Ovary (tissue), 9 donors: Measurements from ENCODE around the gene RMDN2. TPM values are rescaled to one million over a fixed set of nuclear protein-coding genes. Genes with fewer than 3 reads are reported as not detected.
"Not testable (repeated sequence)": the region's sequence is repeated elsewhere in the genome, so short reads cannot be mapped to it uniquely, and the experiment has no call there.

Experiments
- DNase-seq, 5 donors: peaks; one replicate each; pipeline ENCODE4 v3.0.0-alpha.2; 2019 to 2020
- H3K27ac ChIP-seq, 2 donors: fragments of 200-600 bp; one replicate each; pipeline versions ENCODE4 v1.5.1 to v1.8.0; 2019 to 2022
- H3K27me3 ChIP-seq: fragments of 200-600 bp; one replicate; pipeline ENCODE4 v1.8.0; 2022
- H3K36me3 ChIP-seq: fragments of 200-600 bp; sonication (generic); one replicate; pipeline ENCODE4 v1.5.1; 2019
- H3K4me1 ChIP-seq: one replicate; pipeline ENCODE4 v1.8.1; 2013; ENCODE audit warnings: mild to moderate bottlenecking, moderate library complexity; ENCODE audit not compliant: insufficient read depth
- H3K4me3 ChIP-seq: fragments of 200-600 bp; sonication (generic); one replicate; pipeline ENCODE4 v1.5.1; 2017
- H3K9me3 ChIP-seq, 2 donors: fragments of 200-600 bp in 1 of 2; sonication (generic) in 1 of 2; one replicate each; pipeline versions ENCODE4 v1.5.1 to v1.8.1; 2013 to 2019; ENCODE audit warnings: mild to moderate bottlenecking in 1 of 2, moderate library complexity in 1 of 2
- CTCF ChIP-seq, 3 donors: fragments of 450-650 bp in 2 of 3; fragments of 200-600 bp in 1 of 3; IDR thresholded peaks; one replicate each; pipeline versions ENCODE4 v1.5.1 to v1.8.0; 2016 to 2022; ENCODE audit warnings: antibody characterized with exemption in 3 of 3, mild to moderate bottlenecking in 1 of 3
- EP300 ChIP-seq: sonication (generic); formaldehyde crosslinking; IDR thresholded peaks from one replicate; pipeline ENCODE4 v1.6.1; 2017; ENCODE audit warnings: antibody characterized with exemption
- POLR2A ChIP-seq: fragments of 450-650 bp; IDR thresholded peaks from one replicate; pipeline ENCODE4 v1.6.1; 2017; ENCODE audit warnings: antibody characterized with exemption, mild to moderate bottlenecking, moderate library complexity
- WGBS, 3 donors: extraction: QIAGEN DNeasy Blood & Tissue Kit in 1 of 3; methylation state at CpG; one replicate each; pipeline versions ENCODE4 v1.1.5 to v1.1.7; 2013 to 2017; 5-methylcytosine and 5-hydroxymethylcytosine counted together
- intact Hi-C, 4 donors: fragments of 100-400 bp; cut with DNase I; formaldehyde crosslinking; loops; one replicate each; pipeline versions ENCODE4 v1.11.0 to v1.15.1; 2022 to 2023
- polyA plus RNA-seq, 2 donors: library from polyadenylated mRNA; stranded (reverse); fragments of 200-250 nt in 1 of 2; fragments of 350-450 nt in 1 of 2; fragmentation: Illumina TruSeq in 1 of 2; extraction: RNeasy Lipid Tissue Mini Kit (QIAGEN cat#74804) in 1 of 2; gene quantifications; one replicate each; pipeline ENCODE4 v1.2.3, GENCODE V29; 2013 to 2014
- total RNA-seq, 7 donors: library from RNA; depleted of rRNA in 2 of 7; stranded (reverse); fragments of >200 nt in 2 of 7; fragmentation: NEBNext Ultra II Directional in 3 of 7; extraction: Animal tissue kit (Norgen Biotek cat#: 25700) in 3 of 7; gene quantifications; one replicate each; pipeline versions ENCODE4 v1.1.0 to v1.2.4, GENCODE V29; 2016 to 2023
- donor health status: DM: no; HTN: no; CAD: no; lungs with moderate emphysema.
- donor health status: DM: no; HTN: no; CAD: no.
- donor health status: Bipolar disorder and iron deficiency.
- donor health status: DM: yes; HTN: yes; CAD: no.
- donor health status: DM: no; HTN: no; CAD: no.
- donor health status: DM: yes; HTN: yes; CAD: no.

RMDN2 gene
- total and polyA plus RNA-seq, 9 donors = 4.7 to 60.9 (median 6.4) TPM

DNA sequence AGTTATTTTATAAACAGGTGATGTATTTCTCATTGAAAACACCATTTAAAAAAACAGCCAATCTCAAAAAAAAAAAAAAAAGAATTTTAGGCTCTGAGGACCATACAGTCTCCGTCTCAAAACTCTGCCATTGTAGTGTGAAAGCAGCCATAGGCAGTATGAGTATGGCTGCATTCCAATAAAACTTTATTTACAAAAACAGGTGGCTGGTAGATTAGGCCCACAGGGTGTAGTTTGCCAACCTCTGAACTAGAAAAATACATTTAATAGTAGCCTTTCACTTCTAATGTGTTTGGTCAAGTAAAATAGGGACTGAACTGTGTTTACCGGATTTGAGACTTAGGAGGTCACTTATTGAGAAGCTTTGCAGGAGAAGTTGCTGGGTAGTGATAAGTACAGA lies 19.2 kb downstream of the RMDN2 start:
- intact Hi-C loops = no loop called here
- no peaks in the 10 kb centered on the region for H3K27me3 ChIP-seq
- WGBS, 3 donors = 93 to 96% (median 95%) methylated on average over 2 of the region's 2 CpGs
- TF ChIP-seq CTCF (IDR thresholded peaks at IDR 0.05) (no peak), EP300 (no peak)
- DNase-seq = no peak
- H3K36me3 ChIP-seq = no peaks in the 10 kb centered on the region
- H3K9me3 ChIP-seq = no peaks in the 10 kb centered on the region
- H3K4me3 ChIP-seq = no peak overlapping the region
- no peaks in the 10 kb centered on the region for H3K4me1 ChIP-seq
- H3K27ac ChIP-seq = no peak overlapping the region

GRCh38 chr2:37947306-37947705 lies 22.2 kb downstream of the RMDN2 start:
- Histone ChIP-seq H3K9me3 (no peaks in the 10 kb centered on the region), H3K4me1 (no peaks in the 10 kb centered on the region), H3K4me3 (no peak overlapping the region), H3K27ac (no peak overlapping the region), H3K27me3 (no peaks in the 10 kb centered on the region), H3K36me3 (no peaks in the 10 kb centered on the region)
- DNase-seq = no peak
- intact Hi-C loops = no loop called here
- TF ChIP-seq POLR2A (no peak), EP300 (no peak), CTCF (IDR thresholded peaks at IDR 0.05) (no peak)
- 97 to 99% (median 98%) methylated on average over 1 of the region's 1 CpG for WGBS, 3 donors

DNA sequence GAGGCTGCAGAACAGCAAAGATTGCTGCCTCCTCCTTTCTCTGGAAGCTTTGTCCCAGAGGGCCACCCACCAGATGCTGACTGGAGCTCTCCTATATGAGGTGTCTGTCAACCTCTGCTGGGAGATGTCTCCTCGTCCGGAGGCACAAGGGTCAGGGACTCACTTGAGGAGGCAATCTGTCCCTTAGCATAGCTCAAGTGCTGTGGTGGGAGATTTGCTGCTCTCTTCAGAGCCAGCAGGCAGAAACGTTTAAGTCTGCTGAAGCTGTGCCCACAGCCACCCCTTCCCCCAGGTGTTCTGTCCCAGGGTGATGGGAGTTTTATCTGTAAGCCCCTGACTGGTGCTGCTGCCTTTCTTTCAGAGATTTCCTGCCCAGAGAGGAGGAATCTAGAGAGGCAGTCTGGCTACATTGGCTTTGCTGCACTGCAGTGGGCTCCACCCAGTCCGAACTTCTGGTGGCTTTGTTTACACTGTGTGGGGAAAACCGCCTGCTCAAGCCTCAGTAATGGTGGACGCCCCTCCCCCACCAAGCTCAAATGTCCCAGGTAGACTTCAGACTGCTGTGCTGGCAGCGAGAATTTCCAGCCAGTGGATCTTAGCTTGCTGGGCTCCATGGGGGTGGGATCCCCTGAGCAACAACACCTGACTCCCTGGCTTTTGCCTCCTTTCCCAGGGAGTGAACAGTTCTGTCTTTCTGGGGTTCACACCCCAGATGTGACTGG lies 37.1 kb downstream of the RMDN2 start:
- H3K4me1 ChIP-seq, H3K27me3 ChIP-seq, H3K4me3 ChIP-seq, H3K27ac ChIP-seq, H3K36me3 ChIP-seq, DNase-seq, intact Hi-C loops, H3K9me3 ChIP-seq: not testable (repeated sequence)
- 83 to 86% (median 85%) methylated on average over 7 of the region's 7 CpGs for WGBS, 3 donors

DNA sequence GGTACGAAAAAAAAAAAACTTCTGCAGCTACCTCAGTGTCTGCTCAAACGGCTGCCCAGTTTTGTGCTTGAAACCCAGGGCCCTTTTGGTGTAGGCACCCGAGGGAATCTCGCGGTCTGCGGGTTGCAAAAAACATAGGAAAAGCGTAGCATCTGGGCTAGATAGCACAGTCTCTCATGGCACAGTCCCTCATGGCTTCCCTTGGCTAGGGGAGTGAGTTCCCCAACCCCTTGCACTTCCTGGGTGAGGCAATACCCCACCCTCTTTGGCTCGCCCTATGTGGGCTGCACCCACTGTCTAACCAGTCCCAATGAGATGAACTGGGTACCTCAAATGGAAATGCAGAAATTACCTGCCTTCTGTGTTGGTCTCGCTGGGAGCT lies 37.6 kb downstream of the RMDN2 start:
- H3K27me3 ChIP-seq = not testable (repeated sequence)

GRCh38 chr2:37963901-37964300 lies 38.8 kb downstream of the RMDN2 start:
- intact Hi-C loops, H3K36me3 ChIP-seq, H3K27me3 ChIP-seq, H3K27ac ChIP-seq, H3K4me3 ChIP-seq, DNase-seq, H3K9me3 ChIP-seq, H3K4me1 ChIP-seq: not testable (repeated sequence)
- 94 to 98% (median 94%) methylated on average over 20 to 33 of the region's 33 CpGs for WGBS, 3 donors

More for the DNA sequence above, 37.6 kb downstream of the RMDN2 start:
- H3K4me3 ChIP-seq, H3K36me3 ChIP-seq, DNase-seq, intact Hi-C loops, H3K9me3 ChIP-seq, H3K27ac ChIP-seq, H3K4me1 ChIP-seq: not testable (repeated sequence)
- WGBS, 3 donors = 84 to 90% (median 85%) methylated on average over 9 of the region's 9 CpGs

DNA sequence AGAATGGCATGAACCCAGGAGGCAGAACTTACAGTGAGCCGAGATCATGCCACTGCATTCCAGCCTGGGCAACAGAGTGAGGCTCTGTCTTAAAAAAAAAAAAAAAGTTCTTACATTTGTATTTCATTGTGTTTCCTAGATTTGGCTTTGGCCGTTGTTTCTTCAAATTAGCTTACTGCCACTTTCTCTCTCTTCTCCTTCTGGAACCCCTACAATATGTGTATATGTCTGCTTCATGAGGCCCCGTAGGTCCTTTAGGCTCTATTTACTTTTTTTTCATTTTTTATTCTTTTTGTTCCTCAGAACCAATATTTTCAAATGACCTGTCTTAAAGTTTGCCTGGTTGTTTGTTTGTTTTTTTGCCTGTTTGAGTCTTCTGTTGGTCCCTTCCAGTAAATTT lies 41.2 kb downstream of the RMDN2 start:
- Histone ChIP-seq H3K4me3 (no peak overlapping the region), H3K27ac (no peak overlapping the region), H3K9me3 (no peaks in the 10 kb centered on the region), H3K27me3 (no peaks in the 10 kb centered on the region), H3K36me3 (no peaks in the 10 kb centered on the region), H3K4me1 (no peaks in the 10 kb centered on the region)
- TF ChIP-seq CTCF (IDR thresholded peaks at IDR 0.05) = no peak
- intact Hi-C loops = no loop called here
- no peak for DNase-seq
- WGBS, 3 donors = 94 to 96% (median 96%) methylated on average over 3 of the region's 3 CpGs
